Measurements from ENCODE around the gene ICA1.
"Not testable (repeated sequence)": the region's sequence is repeated elsewhere in the genome, so short reads cannot be mapped to it uniquely, and the experiment has no call there.

ICA1 gene

GRCh38 chr7:8263048-8263447 lies 1.1 kb upstream of the ICA1 start:
- DNase-seq (ENCODE audit: low read depth in 2 of 2), result no peak

GRCh38 chr7:8260871-8261694 lies 884 bp downstream of the ICA1 start:
- DNase-seq (ENCODE audit: low read depth in 2 of 2), result peak in 1 of 2 donors; percentile 2

- no peak for DNase-seq (ENCODE audit: low read depth in 2 of 2)
These were observed 2.3 kb downstream of the ICA1 start for GRCh38 chr7:8259586-8260222.

- DNase-seq (ENCODE audit: low read depth in 2 of 2), result no peak
These were observed 3.2 kb downstream of the ICA1 start for GRCh38 chr7:8258734-8259133.

GRCh38 chr7:8258166-8258565 lies 3.8 kb downstream of the ICA1 start:
- no peak for DNase-seq (ENCODE audit: low read depth in 2 of 2)

GRCh38 chr7:8255680-8256655 lies 6.0 kb downstream of the ICA1 start:
- DNase-seq (ENCODE audit: low read depth in 2 of 2), result no peak

- no peak for DNase-seq (ENCODE audit: low read depth in 2 of 2)
These were observed 7.3 kb downstream of the ICA1 start for GRCh38 chr7:8254667-8255066.

GRCh38 chr7:8254215-8254614 lies 7.8 kb downstream of the ICA1 start:
- no peak for DNase-seq (ENCODE audit: low read depth in 2 of 2)

GRCh38 chr7:8251195-8251594 lies 10.8 kb downstream of the ICA1 start:
- DNase-seq (ENCODE audit: low read depth in 2 of 2), result no peak

GRCh38 chr7:8250547-8250946 lies 11.4 kb downstream of the ICA1 start:
- no peak for DNase-seq (ENCODE audit: low read depth in 2 of 2)

GRCh38 chr7:8249121-8249520 lies 12.8 kb downstream of the ICA1 start:
- no peak for DNase-seq (ENCODE audit: low read depth in 2 of 2)

- DNase-seq (ENCODE audit: low read depth in 2 of 2), result no peak
These were observed 15.9 kb downstream of the ICA1 start for GRCh38 chr7:8246020-8246419.

- DNase-seq (ENCODE audit: low read depth in 2 of 2), result not testable (repeated sequence)
These were observed 16.9 kb downstream of the ICA1 start for GRCh38 chr7:8245032-8245431.

GRCh38 chr7:8243059-8243458 lies 18.9 kb downstream of the ICA1 start:
- not testable (repeated sequence) for DNase-seq (ENCODE audit: low read depth in 2 of 2)

- DNase-seq (ENCODE audit: low read depth in 2 of 2), result not testable (repeated sequence)
These were observed 22.1 kb downstream of the ICA1 start for GRCh38 chr7:8239702-8240362.

GRCh38 chr7:8236780-8237407 lies 25.1 kb downstream of the ICA1 start:
- no peak for DNase-seq (ENCODE audit: low read depth in 2 of 2)

GRCh38 chr7:8232999-8233847 lies 28.7 kb downstream of the ICA1 start:
- no peak for DNase-seq (ENCODE audit: low read depth in 2 of 2)

- DNase-seq (ENCODE audit: low read depth in 2 of 2), result no peak
These were observed 32.0 kb downstream of the ICA1 start for GRCh38 chr7:8229927-8230326.

GRCh38 chr7:8228766-8229674 lies 32.9 kb downstream of the ICA1 start:
- no peak for DNase-seq (ENCODE audit: low read depth in 2 of 2)
